HL-60/S4 treated with retinoic acid at 250 ng/mL for 4 days and 3 days (cell line): Measurements from ENCODE around the gene RAB44.

Experiments used
- in situ Hi-C: fragments of 300-500 bp; cut with MboI; formaldehyde crosslinking; loops from 2 replicates; pipeline ENCODE4 v1.7.0; 2022; ENCODE audit warnings: low sequenced_read_pairs

RAB44 gene

DNA sequence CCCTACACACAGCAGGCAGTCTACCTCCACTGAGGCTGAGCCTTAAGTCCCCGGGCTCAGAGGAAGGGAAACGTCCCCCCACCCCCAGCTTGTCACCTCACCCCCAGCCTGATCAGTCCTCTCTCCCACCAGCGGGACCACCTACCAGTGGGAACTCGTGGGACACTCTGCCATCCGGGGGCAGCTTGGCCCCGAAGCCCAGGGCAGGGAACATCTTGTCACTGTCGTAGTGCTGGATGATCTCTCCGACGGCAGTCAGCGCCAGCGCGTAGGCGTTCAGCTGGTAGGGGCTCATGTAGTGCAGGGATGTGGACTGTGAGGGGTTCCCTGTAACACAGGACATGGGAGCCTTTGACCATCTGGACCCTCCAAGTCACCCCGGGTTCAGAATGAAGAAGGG lies 48.6 kb downstream of the RAB44 start:
- in situ Hi-C loops, result no loop called here

DNA sequence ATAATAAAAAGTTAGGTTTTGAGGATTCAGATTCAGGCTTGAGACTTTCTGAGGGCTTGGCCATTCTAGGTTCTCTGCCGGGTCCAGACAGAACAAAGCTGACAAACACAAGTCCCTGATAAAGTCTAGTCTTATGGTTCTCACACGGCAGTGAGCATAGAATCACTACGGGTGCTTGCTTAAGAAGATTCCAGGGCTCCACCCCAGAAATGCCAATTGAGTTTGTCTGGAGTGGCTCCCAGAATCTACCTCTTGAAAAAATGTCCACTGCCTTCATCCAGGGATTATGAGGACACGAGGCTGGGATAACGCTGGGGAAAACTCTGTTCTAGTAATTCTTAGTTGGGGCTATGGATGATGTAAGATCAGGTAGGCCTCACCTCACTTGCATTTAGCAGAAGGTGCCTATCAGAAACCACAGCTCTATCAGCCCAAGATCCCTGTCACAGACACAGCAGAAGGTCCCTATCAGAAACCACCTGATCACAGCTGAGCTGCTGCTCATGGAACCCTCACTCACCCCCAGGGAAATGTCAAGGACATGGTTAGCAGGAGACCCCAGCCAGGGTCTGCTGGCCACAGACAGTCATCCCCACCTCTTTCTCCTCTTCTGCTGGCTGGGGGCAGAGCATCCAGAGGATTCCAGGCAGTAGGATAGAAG lies 52.3 kb downstream of the RAB44 start:
- in situ Hi-C loops, result loop anchor here (10.0 to 25.0 kb wide), 2 partner anchors 135 to 462 kb away; no protein-coding TSS in a partner anchor

DNA sequence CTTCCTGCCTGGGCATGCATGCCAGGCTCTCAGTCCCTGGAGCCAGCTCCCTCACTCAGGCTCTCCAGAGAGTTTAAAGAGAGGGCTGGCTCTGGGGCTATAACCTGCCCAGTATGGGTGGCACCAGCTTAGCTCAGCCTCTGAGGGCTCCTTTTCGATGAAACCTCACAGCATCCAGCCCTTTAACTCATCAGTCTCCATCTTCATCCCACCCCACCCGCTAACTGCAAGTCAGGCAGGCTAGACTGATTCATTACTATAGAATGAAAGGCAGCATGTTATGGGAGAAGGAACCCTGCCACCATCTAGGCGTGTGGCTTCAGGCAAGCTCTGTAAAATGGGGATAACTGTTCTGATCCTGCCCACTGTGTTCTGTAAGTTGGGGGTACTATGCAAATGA lies 53.5 kb downstream of the RAB44 start:
- in situ Hi-C loops, result loop anchor here (10.0 to 25.0 kb wide), 2 partner anchors 136 to 461 kb away; no protein-coding TSS in a partner anchor

DNA sequence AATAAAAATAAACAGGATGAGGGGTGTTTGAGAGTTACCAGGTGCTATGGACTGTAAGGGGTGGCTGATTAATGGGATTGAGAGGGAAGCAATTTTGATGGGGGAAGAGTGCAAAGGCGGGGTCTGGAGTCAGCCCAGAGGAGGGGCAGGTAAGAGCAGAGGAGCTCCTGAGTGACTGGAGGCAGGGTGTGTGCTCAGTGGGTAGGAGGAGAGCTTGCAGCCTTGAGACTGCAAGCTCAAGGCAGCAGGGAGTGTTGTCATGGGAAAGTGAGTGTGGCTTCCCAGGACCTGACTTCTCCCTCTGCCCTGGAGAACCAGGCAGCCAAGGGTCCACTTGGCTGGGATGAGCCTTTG lies 54.2 kb downstream of the RAB44 start:
- in situ Hi-C loops, result loop anchor here (10.0 to 25.0 kb wide), 2 partner anchors 137 to 460 kb away; no protein-coding TSS in a partner anchor

DNA sequence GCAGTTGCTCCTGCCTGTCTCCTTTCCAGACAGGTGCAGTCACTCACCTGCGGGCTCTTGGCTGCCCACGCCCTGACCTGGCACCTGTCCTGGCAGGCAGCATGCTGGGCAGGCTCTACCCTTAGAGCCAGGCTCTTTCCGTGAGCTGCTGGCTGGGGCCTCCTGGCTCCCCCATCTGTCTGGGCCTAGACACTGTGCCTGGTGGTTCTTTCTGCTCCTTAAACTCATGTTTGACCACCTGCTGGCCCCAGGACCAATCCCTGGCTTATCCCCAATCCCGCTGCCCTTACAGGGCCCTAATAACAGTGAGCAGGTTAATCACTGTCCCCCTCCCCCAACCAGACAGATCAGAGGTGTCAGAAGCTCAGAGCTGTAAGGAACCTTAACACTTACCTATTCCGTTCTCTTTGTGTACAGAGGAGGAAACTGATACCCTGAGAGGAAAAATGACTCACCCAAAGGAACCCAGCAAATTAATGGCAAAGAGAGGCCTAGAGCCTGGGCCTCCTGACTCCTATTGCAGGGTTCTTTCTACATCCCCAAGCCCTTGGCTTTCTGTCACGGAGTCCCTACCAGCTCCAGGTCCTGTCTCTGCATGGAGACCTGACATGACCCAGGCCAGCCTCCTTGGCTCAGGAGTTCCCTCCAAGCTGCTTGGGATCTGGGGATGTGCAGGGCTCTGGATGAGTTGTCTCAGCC lies 54.7 kb downstream of the RAB44 start:
- in situ Hi-C loops, result loop anchor here (10.0 to 25.0 kb wide), 2 partner anchors 138 to 460 kb away; no protein-coding TSS in a partner anchor

DNA sequence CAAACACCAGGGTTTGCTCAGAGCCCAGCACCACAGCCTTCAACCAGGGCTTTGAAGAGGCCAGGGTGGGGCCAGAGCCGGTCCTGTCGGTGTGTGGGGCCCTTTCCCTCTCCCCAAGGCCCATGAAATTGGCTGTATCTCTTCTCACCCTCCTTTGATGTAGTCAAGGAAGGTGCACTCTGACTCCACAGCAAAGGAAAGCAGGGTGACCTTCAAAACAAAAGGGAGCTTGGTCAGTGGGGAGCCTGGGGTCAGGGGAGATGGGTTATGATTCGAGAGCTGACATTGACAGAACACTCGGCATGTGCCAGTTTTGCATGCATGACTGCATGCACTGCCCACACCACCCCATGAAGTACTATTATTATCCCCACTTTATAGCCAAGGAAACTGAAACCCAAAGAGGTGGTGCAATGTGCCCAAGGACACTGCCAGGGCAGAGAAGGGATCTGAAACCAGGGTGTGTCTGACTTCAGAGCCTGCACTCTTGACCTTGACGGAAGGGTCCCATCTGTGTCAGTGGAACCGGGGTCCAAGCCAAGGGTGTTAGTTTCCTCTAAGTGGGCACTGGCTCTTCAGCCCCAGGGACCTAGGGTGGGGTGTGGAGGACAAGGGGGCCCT lies 55.4 kb downstream of the RAB44 start:
- in situ Hi-C loops, result loop anchor here (10.0 to 25.0 kb wide), 2 partner anchors 138 to 459 kb away; no protein-coding TSS in a partner anchor

DNA sequence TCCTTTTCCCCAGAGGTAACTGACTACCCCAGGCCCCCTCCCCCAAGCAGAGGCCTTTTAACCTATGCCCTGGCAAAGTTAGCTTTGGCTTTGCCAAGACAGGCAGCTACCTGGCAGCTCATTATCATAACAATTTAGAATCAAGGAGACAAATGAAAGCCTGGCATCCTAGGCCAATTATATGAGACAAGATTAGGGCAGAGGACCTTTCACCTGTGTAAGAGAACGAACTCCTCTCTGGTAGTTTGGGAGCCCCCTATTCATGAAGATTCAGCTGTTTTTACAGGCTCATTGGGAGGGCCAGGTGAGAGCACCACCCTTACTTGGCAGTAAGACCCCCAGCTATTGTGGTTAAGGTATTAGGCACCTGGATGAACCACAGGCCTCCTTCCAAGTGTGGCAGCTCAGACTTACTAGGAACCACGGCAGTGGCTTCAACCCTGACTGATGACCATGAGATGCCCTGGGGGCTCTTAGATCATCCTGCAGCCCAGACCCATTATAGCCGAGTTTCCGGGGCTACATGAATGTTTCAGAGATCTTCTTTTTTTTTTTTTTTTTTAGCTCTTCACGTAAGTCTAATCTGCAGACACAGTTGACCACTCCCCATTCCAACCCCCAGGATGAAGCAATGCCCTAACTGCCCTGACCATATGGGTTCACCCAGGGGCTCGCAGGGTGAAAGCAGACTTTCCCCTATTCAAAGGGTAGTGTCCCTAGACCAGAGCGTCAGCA lies 56.2 kb downstream of the RAB44 start:
- in situ Hi-C loops, result loop anchor here (10.0 to 25.0 kb wide), 2 partner anchors 139 to 458 kb away; no protein-coding TSS in a partner anchor

DNA sequence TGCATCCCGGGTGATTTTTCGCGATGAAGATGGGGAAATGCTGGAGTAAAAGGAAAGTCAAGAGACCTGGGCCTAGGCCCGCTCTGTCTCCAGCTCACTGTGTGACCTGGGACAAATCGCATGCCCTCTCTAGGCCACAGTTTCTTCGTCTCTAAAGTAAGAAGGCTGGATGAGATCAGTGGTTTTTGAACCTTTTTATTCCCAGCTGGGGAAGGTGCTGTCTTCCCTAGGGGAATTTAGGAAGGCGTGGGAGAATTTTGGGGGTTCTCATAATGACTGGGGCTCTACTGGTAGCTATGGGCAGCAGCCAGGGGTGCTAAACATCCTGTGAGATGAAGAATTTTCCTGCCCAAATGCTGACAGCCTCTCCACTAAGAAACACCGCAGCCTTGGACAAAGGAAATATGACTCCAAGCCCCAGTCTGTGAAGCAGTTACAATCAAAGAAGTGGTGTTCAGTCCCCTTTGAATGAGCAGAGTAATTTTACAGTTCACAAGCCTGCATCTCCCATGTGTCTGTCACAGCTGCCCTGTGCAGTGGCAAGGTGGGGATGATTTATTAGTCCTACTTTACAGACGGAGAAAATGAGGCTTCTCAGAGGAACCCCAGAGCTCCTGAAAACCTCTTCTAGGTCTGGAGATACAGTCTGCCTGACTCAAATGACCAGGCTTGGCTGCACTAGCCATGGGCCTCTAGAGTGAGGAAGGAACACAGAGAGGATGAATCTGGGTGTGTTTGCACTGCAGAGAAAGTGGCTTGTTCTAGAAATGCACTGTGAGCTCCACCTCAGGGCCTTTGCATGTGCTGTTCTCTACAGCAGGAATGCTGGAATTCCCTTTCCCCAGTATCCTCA lies 57.2 kb downstream of the RAB44 start:
- in situ Hi-C loops, result loop anchor here (10.0 to 25.0 kb wide), 2 partner anchors 140 to 457 kb away; no protein-coding TSS in a partner anchor

DNA sequence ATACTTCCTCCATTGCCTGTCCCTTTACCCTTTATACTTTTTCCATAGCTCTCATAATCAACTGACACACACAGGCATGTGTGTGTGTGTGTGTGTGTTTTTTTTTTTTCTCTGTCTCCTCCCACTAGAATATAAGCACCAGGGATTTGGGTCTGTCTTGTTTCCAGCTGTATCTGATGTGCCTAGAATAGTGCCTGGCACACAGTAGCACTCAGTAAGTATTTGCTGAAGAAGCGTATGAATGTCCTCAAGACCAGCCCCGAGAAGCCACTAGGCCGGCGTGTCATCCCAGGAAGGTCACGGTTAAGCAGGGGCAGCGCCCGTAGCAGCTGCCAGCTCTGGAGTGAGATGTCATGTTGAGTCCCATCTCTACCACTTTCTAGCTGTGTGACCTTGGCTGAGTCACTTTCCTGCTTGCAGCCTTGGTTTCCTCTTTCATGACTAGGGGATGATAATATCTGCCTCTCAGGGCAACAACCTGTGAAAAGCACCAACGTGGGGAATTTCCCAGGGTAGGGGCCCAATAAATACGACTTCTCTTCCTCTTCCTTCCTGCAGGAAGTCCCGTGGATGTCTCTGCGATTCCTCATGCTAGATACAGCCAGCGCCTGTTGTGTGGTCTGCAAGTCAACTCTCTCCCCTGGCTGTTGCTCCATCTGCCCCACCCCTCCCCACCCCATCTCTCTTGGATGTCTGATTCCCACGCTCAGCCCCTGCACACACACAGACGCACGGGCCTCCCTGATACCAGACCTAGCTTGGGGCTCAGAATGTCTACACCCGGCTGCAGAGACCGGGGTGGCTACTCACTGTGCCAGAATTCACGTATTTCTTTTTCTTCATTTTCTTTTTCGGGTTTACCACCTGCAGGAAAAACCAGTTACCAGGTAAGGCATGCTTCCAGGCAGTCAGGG lies 58.1 kb downstream of the RAB44 start:
- in situ Hi-C loops, result loop anchor here (10.0 to 25.0 kb wide), 2 partner anchors 141 to 457 kb away; no protein-coding TSS in a partner anchor

DNA sequence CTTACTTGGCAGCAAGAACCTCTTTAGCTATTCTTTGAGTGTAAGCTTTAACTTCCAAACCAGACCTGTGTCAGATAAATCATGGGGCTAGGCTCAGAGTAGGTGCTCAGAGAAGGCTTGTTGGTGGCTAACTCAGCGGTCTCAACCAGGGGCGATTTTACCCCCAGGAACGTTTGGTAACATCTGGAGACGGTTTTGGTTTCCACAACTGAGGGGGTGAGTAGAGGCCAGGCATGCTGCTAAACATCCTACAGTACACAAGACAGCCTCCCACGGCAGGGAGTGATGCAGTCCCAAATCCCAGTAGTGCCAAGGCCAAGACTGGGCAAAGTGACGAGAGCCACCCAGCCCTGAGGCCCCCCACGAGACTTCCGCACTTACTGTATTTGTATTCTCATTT lies 59.2 kb downstream of the RAB44 start:
- in situ Hi-C loops, result loop anchor here (10.0 to 25.0 kb wide), 2 partner anchors 142 to 456 kb away; no protein-coding TSS in a partner anchor

DNA sequence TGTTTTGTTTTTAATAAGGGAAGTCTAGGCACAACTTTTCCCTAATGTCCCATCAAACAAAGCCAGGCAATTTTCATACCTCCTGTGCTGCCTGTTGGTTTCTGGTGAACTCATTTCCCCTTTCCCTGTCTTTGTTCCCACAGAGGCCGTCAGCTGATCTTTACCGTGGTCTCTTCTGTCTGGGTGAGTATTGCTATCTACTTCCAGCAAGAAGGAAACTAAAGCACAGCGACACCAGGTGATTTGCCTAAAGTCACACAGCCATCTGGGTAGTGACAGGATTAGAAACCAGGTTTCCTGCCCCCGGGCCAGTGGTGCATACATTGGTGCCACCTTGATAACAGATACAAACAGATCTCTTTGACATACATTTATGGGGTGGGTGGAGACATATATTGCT lies 59.6 kb downstream of the RAB44 start:
- in situ Hi-C loops, result loop anchor here (10.0 to 25.0 kb wide), 2 partner anchors 142 to 455 kb away; no protein-coding TSS in a partner anchor

DNA sequence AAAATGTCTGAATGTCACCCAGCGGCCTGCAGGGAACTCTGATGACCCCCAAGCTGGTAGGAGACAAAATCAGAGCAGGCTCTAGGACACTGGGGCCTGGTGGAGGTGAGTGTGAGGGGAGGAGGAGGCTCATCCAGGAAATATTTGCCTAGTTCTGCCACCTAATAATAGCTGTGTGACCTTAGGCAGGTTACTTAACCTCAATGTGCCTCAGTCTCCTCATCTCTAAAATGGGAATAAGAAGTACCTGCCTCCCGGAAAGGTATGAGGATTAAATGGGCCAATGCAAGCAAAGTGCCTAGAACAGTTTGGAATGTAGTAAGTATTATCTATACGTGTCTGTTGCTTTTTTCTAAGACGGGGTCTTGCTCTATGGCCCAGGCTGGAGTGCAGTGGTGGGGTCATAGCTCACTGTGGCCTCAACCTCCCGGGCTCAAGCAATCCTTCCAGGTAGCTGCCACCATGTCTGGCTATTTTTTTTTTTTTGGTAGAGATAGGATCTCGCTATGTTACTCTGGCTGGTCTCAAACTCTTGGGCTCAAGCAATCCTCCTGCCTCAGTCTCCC lies 60.4 kb downstream of the RAB44 start:
- in situ Hi-C loops, result loop anchor here (10.0 to 25.0 kb wide), 2 partner anchors 143 to 454 kb away; no protein-coding TSS in a partner anchor

DNA sequence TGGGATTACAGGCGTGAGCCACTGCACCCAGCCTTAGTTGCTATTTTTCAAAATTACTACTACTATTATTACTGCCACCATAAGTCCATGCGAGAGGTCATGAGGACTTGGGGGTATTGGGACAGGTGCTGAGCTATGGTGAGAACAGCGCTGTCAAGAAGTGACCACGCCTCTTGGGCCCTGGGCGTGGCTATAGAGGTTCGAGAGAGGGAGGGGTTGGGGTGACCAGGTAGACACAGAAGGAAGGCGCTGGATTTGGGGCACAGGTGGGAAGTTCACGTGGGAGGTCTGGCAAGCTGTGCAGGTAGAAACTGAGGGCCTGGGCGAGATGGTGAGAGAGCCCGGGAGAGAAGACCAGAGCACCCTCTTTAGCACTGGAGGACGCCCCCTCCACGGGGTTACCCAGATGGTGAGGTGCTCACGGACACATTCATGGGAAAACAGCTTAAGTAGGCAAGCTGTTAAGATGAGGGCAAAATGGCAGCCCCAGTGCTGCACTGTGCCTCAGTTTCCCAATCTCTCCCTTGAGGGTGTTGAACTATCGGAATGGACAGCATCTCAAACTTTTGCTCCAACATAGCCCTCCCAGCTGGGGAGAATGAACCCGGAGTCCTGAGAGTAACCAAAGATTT lies 61.0 kb downstream of the RAB44 start:
- in situ Hi-C loops, result loop anchor here (10.0 to 25.0 kb wide), 2 partner anchors 144 to 454 kb away; no protein-coding TSS in a partner anchor

DNA sequence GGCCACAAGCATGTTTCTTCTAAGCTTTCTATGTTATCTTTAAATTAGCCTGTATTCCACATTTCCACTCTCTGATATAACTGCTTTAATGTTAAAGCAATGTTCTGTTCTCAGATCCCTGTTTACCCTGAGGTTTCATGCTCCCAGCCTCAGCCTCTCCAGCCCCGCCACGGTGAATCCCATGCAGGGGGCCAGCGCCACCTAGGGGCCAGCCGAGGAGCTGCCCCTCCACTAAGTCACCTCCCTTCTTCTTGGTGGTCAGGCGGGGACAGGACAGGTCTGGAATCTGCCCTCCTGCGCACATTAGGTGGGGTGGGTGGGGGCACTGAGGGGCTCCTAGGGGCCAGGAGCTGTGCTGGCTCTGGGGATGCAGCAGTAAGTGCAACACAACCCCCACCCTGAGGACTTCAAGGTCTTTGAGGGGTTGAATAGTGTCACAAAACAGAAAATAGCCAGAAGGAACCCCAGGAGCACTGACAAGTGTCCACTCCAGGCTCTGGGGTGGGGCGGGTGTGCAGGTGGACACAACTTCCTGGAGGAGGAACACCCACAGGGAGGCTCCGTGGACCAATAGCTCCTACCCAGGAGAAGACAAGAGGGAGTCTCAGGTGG lies 61.6 kb downstream of the RAB44 start:
- in situ Hi-C loops, result loop anchor here (10.0 to 25.0 kb wide), 2 partner anchors 144 to 453 kb away; no protein-coding TSS in a partner anchor

DNA sequence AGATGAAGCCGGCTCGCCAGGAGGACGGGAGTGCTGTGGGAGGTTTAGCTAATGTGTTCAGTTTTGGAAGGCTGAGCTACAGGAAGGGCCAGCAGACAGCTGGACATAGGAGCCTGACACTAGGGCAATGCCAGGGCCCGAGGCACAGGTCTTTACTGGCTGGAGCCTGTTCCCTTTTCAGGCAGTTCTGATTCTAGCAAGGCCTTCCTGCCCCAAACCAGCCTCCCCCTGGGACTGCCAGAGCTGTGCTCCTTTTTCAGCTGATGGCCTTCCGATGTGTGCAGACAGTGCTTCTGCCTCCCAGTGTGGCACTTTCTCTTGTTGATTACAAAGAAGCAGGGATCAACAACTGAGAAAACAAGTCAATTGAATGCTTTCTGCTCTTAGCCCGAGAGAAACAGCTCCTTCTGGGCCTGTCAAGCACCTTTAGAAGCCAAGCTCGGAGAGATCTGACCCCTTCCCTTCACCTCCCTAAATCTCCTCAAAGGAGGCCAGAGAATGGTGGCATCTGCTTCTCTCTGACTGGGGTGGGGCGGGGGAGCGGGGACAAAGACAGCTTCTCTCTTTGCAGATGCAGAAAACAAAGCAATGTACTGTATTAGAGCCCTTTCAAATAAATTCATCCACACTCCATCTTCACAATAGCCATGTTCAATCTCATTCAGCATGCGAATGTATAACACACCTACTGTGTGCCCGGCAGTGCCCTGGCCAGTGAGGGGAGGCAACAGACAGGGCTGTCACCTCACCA lies 63.2 kb downstream of the RAB44 start:
- in situ Hi-C loops, result loop anchor here (25.0 kb wide), 1 partner anchor 451 kb away; no protein-coding TSS in a partner anchor

DNA sequence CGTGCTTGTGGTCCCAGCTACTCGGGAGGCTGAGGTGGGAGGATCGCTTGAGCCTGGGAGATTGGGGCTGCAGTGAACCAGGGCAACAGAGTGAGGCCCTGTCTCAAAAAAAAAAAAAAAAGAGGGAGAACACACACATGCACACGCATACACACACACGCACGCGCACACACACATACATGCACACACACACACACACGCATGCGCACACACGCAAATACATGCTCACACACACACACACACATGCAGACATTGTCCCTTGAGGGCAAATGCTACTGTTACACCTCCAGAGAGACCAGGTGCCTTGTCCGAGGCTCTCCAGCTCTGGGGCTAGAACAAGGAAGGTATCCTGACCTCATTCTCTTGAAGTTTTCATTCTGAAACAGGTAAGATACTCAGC lies 64.5 kb downstream of the RAB44 start:
- in situ Hi-C loops, result loop anchor here (25.0 kb wide), 1 partner anchor 450 kb away; no protein-coding TSS in a partner anchor
